ENCODE data around the gene DMBT1.

- TF ChIP-seq CTCF (IDR thresholded peaks at IDR 0.05) = no peak
- no peak for TF ChIP-seq POLR2A (IDR thresholded peaks at IDR 0.05)
Measured at GRCh38 chr10:122637376-122637775, 76.8 kb downstream of the DMBT1 start.
